ENCODE measurements around the gene NHLRC2.

The NHLRC2 gene

DNA sequence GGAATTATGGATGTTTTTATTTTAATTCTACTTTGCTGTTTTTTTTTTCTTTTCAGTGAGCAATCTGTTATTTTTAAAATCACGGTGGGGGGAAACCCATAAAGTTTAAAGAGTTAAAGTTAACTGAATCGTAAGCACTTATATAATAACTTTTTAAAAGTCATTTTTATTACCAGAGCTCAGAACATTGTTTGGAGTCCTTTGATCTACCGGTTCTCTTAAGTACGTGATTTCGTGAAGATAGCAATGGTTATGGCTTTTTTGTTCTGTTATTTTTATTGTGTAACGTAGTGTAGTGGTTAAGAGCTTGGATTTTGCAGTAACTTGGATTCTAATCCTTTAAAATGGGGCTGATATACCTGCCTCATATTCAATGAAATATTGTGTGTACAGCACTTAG, 57.4 kb downstream of the NHLRC2 start:
- no peak for DNase-seq (ENCODE audit: low read depth in 2 of 2)
- no peak overlapping the region for H3K4me3 ChIP-seq (replicated peaks in 1 of 2; ENCODE audit: low read depth in 2 of 2, low read length in 2 of 2)
- TF ChIP-seq, protein P1, sequence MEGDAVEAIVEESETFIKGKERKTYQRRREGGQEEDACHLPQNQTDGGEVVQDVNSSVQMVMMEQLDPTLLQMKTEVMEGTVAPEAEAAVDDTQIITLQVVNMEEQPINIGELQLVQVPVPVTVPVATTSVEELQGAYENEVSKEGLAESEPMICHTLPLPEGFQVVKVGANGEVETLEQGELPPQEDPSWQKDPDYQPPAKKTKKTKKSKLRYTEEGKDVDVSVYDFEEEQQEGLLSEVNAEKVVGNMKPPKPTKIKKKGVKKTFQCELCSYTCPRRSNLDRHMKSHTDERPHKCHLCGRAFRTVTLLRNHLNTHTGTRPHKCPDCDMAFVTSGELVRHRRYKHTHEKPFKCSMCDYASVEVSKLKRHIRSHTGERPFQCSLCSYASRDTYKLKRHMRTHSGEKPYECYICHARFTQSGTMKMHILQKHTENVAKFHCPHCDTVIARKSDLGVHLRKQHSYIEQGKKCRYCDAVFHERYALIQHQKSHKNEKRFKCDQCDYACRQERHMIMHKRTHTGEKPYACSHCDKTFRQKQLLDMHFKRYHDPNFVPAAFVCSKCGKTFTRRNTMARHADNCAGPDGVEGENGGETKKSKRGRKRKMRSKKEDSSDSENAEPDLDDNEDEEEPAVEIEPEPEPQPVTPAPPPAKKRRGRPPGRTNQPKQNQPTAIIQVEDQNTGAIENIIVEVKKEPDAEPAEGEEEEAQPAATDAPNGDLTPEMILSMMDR (IDR thresholded peaks at IDR 0.05; ENCODE audit: low read depth, low read length): no peak

DNA sequence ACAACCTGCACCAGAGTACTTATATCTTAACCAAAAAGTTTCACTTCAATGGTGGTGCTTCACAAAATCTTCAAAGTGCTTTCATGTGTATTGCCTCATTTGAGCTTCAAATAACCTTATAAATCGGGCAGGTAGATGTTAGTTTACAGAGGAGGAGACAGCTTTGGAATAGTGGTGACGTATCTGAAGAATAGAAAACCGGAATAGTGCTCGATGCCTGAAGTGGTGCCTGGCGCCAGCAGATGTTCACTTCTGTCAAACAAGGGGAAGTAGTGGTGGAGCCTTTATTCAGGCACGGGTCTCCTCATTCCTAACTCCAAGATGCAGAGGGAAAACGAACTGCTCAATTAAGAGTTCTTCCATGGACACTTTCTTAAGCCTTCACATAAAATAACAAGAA, 58.1 kb downstream of the NHLRC2 start:
- TF ChIP-seq, protein P1 (IDR thresholded peaks at IDR 0.05; ENCODE audit: low read depth, low read length): no peak
- no peak overlapping the region for H3K4me3 ChIP-seq (replicated peaks in 1 of 2; ENCODE audit: low read depth in 2 of 2, low read length in 2 of 2)
- DNase-seq (ENCODE audit: low read depth in 2 of 2): no peak

DNA sequence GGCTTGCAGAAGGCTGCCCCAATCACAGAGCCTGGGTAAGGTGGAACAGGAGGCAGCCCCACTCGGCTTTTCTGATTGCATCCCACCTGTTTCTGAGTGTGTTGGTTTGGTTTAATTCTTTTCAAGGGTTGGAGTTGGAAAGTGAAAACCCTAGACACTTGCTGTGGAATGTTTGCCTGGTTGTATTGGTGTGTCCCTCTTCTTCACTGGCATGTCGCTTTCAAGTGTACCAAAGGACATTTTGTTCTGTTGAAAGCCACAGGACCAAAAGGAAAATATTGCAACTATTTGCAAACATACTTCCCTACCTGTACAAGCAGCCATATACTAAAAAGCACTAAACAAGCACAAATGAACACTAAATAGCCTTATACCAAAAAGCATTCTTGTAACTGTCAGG, 60.5 kb downstream of the NHLRC2 start:
- TF ChIP-seq, protein P1 (IDR thresholded peaks at IDR 0.05; ENCODE audit: low read depth, low read length): no peak
- no peak for DNase-seq (ENCODE audit: low read depth in 2 of 2)
- H3K4me3 ChIP-seq (replicated peaks in 1 of 2; ENCODE audit: low read depth in 2 of 2, low read length in 2 of 2): no peak overlapping the region

DNA sequence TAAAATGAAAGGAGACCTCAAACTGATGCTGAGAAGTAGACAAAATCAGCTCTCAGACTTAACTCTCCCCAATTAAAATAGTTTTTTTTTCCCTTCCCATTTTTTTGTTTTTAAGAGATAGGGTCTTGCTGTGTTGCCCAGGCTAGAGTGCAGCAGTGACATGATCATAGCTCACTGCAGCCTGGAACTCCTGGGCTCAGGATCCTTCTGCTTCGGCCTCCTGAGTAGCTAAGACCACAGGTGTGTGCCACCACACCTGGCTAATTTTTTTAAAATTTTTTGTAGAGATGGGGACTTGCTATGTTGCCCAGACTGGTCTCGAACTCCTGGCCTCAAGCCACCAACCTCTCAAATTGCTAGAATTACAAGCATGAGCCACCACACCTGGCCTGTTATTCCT, 61.1 kb downstream of the NHLRC2 start:
- TF ChIP-seq, protein P1 (IDR thresholded peaks at IDR 0.05; ENCODE audit: low read depth, low read length): no peak
- no peak for DNase-seq (ENCODE audit: low read depth in 2 of 2)

DNA sequence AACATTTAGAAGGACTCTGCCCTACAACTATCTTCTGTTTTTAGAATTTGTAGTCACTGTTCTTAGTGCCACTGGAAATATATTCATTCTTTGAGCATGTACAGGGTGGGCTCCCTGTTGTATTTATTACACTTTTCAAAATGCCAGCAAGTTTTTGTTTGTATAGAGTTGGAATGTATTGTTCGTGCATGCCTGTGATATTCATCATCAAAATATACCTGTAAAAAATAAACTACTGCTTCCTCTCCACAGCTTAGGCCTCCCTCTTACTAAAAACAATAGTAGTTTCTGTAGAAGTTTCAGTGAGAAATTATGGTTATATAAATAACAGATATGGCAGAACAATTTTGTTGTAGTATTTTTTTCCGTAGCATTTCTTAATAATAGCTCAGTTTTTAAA, 61.6 kb downstream of the NHLRC2 start:
- TF ChIP-seq, protein P1 (IDR thresholded peaks at IDR 0.05; ENCODE audit: low read depth, low read length): no peak
- DNase-seq (ENCODE audit: low read depth in 2 of 2): no peak

More for the DNA sequence above, 61.1 kb downstream of the NHLRC2 start:
- H3K4me3 ChIP-seq (replicated peaks in 1 of 2; ENCODE audit: low read depth in 2 of 2, low read length in 2 of 2): no peak overlapping the region

DNA sequence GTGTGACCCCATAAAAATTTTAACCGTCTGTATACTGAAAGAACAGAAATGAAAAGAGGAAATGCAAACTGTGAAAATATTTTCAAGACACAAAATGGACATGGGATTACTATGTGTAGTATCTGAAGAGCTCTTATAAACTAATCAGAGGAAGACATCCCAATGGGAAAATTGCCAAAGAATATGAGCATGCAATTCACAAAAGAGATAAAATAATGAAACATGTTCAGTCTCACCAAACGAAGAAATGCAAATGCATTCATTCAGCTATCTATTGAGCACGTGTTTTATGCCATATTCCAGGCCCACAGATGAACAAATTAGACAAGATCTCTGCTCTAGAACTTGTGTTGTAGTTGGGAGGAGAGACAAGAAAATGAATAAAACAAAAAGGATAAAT, 63.2 kb downstream of the NHLRC2 start:
- no peak for DNase-seq (ENCODE audit: low read depth in 2 of 2)
- H3K4me3 ChIP-seq (replicated peaks in 1 of 2; ENCODE audit: low read depth in 2 of 2, low read length in 2 of 2): no peak overlapping the region
- TF ChIP-seq, protein P1 (IDR thresholded peaks at IDR 0.05; ENCODE audit: low read depth, low read length): no peak

More for the DNA sequence above, 61.6 kb downstream of the NHLRC2 start:
- no peak overlapping the region for H3K4me3 ChIP-seq (replicated peaks in 1 of 2; ENCODE audit: low read depth in 2 of 2, low read length in 2 of 2)

DNA sequence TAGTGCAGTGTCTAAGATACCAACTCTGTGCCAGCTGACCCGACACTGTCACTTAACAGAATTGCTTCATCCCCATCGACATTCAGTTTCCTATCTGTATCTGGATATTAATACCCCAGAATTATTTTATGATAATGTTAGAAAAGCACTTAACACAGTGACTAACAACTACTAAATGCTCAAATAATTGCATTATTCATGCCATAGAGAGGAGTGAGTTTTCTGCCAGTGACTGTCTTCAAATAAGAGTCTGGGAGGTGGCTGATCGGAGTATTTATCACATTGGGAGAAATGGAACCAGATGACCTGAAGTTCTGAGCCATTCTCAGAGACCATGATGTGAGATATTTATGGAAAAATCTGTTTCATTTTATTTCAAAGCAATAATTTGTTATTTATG, 65.7 kb downstream of the NHLRC2 start:
- H3K4me3 ChIP-seq (replicated peaks in 1 of 2; ENCODE audit: low read depth in 2 of 2, low read length in 2 of 2): no peak overlapping the region
- TF ChIP-seq, protein P1 (IDR thresholded peaks at IDR 0.05; ENCODE audit: low read depth, low read length): no peak
- DNase-seq (ENCODE audit: low read depth in 2 of 2): no peak
